GM21526 (cell line): ENCODE data around the gene MRPL55.

Experiments
- ATAC-seq: cut with Tn5 transposase; IDR thresholded peaks from one replicate; pipeline ENCODE4 v1.9.1; 2021; ENCODE audit warnings: moderate library complexity; ENCODE audit not compliant: unreplicated experiment, low FRiP score

MRPL55 gene

GRCh38 chr1:228073857-228074545 is 35.1 kb downstream of the MRPL55 start:
- ATAC-seq, result no peak

GRCh38 chr1:228073061-228073856 is 35.8 kb downstream of the MRPL55 start:
- ATAC-seq, result no peak

GRCh38 chr1:228072658-228073043 is 36.4 kb downstream of the MRPL55 start:
- no peak for ATAC-seq

GRCh38 chr1:228071839-228072657 is 37.1 kb downstream of the MRPL55 start:
- no peak for ATAC-seq

GRCh38 chr1:228070851-228071250 is 38.2 kb downstream of the MRPL55 start:
- no peak for ATAC-seq

- ATAC-seq, result no peak
These were observed 38.9 kb downstream of the MRPL55 start for GRCh38 chr1:228070173-228070572.

- no peak for ATAC-seq
These were observed 40.7 kb downstream of the MRPL55 start for GRCh38 chr1:228068359-228068758.

GRCh38 chr1:228066891-228067654 is 42.0 kb downstream of the MRPL55 start:
- no peak for ATAC-seq

GRCh38 chr1:228066416-228066815 is 42.7 kb downstream of the MRPL55 start:
- ATAC-seq, result no peak

GRCh38 chr1:228065543-228066347 is 43.4 kb downstream of the MRPL55 start:
- ATAC-seq, result no peak

- no peak for ATAC-seq
These were observed 44.2 kb downstream of the MRPL55 start for GRCh38 chr1:228064741-228065542.

GRCh38 chr1:228064296-228064695 is 44.8 kb downstream of the MRPL55 start:
- no peak for ATAC-seq

- no peak for ATAC-seq
These were observed 45.6 kb downstream of the MRPL55 start for GRCh38 chr1:228063251-228064191.

- no peak for ATAC-seq
These were observed 46.3 kb downstream of the MRPL55 start for GRCh38 chr1:228062812-228063211.

GRCh38 chr1:228062085-228062791 is 46.9 kb downstream of the MRPL55 start:
- no peak for ATAC-seq

- no peak for ATAC-seq
These were observed 47.6 kb downstream of the MRPL55 start for GRCh38 chr1:228061411-228062084.
